ENCODE results near the gene GSTA2.
"Not testable (repeated sequence)": the region's sequence is repeated elsewhere in the genome, so short reads cannot be mapped to it uniquely, and the experiment has no call there.

The GSTA2 gene

DNA sequence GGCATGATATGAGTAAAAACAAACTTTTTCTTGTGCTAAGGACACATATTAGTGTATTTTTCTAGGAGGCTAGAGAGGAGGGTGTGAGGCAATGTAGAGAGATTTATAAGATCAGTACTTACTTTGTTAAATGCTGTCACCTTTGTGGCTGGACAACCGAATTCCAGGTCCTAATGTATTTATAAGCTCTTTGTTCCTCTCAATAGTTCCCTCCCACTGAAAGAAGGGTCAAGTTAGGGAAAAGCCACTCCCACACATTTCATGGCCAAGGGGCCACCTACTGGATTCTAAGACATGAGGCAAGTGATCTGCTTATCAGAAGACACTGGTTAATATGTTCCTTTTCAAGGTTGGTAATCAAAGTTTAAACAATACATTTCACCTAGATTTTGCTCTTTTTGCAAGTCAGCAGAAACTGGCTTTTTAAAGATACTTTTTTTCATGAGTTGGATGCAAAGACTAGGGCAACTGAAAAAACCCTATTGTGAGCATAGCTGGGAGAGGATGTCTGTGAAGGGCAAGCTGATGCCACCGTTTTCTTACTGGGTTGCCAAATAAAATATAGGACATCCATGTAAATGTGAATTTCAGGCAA lies at the start of gene GSTA2:
Gene GSTA2 (minus strand): TSS at position 154 of the 595 bp plus-strand sequence. CDS start 5,528 bp downstream, outside the sequence.
- not testable (repeated sequence) for DNase-seq

DNA sequence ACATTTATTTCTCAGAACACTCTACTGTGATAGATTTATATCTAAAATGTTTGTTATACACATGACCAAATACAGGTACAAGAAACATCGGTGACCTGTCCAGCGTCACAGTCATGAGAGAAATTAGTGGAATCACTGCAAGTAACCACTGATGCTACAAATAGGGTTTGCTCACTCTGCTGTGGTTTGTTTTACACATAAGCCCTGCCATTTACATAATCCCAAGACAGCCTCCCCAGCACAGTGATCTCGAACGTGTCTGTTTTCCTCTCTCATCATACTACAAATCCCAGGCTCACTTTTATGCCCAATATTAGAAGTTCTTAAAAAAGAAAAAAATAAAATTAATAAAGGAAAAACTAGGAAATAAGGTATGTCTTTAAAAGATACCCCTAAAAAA lies 46.5 kb upstream of the GSTA2 start:
- DNase-seq = not testable (repeated sequence)

DNA sequence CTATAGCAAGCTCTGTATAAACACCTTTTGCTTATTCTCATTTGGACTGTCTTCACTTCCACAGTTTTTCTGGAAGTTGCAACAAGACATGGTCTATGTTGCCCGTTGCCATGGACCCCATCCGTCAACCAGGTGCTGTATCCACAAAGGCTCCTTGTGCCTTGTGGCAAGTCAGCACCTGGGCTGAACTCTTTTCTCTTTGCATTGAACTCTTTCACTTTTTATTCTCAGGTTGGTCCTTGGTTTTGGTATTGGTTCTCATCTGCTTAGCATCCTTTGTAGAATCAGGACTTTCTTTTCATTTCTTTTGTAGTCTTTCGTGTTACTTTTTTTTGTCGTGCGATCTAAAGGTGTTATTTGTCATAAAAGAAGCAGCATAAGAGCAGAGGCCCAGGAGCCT lies 45.4 kb upstream of the GSTA2 start:
- DNase-seq = no peak

DNA sequence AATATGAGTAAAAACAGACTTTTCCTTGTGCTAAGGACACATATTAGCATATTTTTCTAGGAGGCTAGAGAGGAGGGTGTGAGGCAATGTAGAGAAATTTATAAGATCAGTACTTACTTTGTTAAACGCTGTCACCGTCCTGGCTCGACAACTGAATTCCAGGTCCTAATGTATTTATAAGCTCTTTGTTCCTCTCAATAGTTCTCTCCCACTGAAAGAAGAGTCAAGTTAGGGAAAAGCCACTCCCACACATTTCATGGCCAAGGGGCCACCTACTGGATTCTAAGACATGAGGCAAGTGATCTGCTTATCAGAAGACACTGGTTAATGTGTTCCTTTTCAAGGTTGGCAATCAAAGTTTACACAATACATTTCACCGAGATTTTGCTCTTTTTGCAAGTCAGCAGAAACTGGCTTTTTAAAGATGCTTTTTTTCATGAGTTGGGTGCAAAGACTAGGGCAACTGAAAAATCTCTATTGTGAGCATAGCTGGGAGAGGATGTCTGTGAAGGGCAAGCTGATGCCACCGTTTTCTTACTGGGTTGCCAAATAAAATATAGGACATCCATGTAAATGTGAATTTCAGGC lies 40.5 kb upstream of the GSTA2 start, which contains the start of gene GSTA1:
Gene GSTA1 (minus strand): TSS at position 149 of the 588 bp plus-strand sequence. CDS start 4,549 bp downstream, outside the sequence.
- DNase-seq = not testable (repeated sequence)

DNA sequence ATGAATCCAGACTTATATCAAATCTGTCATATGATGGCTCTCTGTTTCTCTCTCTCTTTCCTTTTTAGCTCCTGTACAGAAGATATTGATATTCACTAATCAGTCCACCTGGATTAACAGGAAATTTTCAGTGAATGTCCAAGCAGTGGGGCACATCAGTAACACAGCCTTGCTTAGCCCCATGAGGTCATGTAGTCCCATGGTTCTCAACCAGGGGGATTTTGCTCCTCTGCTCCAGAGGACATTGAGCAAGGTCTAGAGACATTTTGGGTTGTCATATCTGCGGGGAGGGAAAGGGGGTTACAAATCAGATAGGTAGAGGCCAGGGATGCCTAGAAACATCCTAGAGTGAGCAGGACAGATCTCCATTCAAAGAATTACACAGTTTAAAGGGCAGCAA lies 39.5 kb upstream of the GSTA2 start:
- no peak for DNase-seq

DNA sequence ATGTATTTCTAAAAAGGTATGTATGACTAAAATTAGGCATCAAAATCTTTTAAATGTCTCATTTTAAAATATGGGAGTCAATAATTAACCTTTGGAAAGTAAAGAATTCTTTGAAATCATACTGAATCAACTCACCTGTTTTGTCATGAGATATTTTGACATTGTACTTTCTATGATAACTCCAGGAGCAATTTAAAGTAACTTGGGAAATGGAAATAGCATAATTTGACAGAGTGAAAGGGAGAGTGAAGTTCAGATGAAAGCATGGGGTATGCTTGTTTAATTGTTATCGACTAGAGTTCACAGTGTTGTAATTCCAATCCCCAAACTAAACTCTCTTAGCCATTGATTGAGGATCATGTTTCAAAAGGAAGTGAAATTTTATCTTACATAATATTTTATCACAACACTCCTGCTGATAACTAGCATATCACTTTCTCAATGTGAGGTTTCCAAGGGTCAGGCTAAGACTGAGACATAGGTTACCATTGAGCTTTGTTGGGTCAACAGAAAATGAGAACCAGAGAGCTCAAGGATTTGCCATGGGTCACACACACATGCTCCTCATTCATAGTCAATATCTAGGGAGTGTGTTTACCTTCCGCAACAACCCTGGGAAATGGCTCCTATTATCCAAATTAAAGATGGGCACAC lies 38.0 kb upstream of the GSTA2 start:
- no peak for DNase-seq

DNA sequence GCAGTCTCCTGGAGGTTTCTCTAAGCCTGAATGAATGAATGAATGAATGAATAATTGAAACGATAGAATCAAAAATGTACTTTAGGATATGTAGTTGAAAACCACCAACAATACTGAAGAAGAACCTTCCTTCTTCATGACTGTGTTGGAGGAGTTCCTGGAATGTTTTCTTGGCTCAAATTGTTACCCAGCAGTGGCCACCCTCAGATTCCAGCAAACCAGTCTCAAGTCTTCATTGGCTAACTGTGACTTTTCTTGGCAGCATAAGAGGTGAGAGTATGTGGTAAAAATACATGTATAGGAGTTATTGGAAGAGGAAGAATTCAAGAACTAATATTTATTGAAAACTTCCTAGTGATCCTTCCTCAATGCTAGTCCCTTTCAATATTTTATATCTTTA lies 36.0 kb upstream of the GSTA2 start:
- not testable (repeated sequence) for DNase-seq

DNA sequence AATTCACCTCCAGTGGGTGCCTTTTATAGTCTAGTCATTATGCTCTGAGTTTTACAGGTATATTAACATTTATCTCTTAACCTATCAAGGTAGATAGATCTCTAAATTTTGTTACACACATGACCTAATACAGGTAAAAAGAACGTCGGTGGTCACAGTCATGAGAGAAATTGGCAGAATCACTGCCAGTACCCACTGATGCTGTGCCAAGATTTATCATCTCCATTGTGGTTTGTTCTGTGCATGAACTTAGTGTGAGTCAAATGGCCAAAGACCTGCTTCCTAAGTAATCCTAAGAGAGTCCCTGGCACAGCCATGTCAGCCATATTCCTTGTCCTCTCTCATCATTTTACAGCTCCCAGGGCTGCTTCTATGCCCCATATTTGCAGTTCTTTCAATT lies 31.1 kb upstream of the GSTA2 start:
- DNase-seq = not testable (repeated sequence)

DNA sequence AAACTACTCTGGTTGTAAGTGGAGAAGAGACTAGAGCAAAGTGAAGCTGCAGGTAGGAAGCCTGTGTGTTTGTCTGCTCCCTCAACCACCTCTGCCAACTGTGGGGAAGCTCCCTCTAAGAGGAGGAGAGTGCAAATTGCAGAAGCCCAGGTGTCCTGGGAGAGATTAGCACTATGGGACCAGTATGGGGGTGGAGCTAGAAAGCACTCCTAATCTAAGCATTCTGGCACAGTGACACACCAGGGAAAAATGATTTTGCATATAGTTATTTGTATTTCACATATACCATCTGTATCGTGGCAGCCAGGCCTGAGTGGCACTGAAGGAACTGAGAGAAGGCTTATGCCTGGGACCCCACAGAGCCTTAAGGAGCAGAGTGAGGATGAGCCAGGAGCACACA lies 27.6 kb upstream of the GSTA2 start:
- DNase-seq = no peak

DNA sequence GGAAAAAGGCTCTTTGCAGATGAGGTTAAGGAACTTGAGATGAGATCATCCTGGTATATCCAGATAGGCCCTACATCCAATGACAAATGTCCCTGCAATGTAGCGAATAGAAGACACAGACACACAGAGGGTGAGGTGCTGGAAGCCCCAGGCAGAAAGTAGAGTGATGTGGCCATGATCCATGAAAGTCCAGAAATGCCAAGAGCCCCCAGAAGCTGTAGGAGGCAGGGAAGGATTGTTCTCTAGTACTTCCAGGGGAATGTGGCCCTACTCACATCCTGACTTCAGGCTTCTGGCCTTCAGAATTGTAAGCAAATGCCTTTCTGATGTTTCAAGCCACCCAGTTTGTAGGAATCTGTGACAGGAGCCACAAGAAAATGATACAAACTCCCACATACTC lies 26.4 kb upstream of the GSTA2 start:
- not testable (repeated sequence) for DNase-seq

DNA sequence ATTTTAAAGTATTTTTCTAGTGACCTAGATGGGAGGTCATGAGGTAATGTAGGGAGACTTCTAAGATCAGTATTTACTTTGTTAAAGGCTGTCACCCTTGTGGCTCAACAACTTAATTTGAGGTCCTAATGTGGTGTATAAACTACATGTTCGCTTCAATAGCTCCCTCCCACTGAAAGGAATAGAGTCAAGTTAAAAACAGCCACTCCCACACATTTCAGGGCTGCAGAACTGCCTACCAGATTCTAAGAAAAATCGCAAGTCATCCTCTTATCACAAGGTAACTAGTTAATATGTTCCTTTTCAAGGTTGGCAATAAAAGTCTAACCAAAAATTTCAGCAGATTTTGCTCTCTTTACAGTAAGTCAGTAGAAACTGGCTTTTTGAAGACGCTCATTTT lies 25.2 kb upstream of the GSTA2 start:
- no peak for DNase-seq

DNA sequence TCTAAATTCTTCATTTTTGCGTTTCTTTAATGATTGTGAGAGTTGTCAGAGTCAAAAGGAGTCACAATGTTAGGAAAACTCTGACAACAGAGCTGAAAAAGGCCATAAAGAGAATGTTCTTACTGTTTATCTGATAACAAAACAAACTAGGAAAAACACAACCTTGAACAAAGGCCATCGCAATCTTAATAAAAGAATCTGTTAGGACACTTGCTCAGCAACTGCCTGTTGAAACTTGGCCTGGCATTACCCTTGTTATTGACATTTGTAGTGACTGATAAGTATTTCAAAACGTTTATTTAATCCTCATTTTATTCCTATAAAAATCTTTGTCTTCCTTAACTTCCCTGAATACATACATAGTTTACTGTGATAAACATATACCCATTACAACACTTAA lies 24.6 kb upstream of the GSTA2 start:
- no peak for DNase-seq

DNA sequence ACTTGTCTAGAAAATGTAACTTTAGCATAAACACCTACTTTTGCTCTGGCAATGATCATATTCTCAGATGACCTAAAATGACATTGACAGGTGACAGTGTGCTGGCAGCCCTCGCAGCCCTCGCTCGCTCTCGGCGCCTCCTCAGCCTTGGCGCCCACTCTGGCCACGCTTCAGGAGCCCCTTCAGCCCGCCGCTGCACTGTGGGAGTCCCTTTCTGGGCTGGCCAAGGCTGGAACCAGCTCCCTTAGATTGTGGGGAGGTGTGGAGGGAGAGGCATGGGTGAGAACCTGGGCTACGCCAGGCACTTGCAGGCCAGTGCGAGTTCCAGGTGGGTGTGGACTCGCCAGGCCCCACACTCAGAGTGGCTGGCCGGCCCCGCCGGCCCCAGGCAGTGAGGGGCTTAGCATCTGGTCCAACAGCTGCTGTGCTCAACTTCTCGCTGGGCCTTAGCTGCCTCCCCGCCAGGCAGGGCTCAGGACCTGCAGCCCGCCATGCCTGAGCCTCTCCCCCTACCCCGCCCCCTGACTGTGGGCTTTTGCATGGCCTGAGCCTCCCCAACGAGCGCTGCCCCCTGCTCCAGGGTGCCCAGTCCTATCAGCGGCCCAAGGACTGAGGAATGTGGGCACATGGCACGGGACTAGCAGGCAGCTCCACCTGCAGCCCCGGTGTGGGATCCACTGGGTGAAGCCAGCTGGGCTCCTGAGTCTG lies 23.1 kb upstream of the GSTA2 start:
- DNase-seq = no peak

DNA sequence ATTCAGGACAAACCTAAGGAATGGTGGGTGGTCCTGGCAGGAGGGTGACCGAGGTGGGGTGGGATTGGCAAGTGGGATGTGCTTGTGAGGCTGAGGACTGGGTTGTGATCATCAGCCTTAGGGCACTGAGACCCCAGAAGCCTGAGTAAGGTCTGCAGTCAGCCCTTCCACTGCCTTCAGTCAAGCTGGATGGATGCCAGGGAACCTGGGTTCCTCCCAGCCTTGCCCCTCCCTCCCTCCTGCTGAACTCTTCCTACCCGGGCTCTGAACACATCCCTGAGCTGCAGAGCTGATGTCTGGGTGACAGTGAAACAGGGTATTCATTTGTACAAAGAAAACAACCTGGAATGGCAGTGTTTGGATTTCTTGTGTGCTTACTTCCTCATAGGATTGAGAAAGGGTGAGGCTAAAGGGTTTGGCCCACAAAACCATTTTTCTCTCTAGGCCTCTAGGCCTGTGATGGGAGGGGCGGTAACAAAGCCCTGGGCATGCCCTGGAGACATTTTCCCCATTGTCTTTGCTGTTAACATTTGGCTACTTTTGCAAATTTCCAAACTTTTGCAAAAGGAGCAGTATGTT lies 19.5 kb upstream of the GSTA2 start:
- not testable (repeated sequence) for DNase-seq

DNA sequence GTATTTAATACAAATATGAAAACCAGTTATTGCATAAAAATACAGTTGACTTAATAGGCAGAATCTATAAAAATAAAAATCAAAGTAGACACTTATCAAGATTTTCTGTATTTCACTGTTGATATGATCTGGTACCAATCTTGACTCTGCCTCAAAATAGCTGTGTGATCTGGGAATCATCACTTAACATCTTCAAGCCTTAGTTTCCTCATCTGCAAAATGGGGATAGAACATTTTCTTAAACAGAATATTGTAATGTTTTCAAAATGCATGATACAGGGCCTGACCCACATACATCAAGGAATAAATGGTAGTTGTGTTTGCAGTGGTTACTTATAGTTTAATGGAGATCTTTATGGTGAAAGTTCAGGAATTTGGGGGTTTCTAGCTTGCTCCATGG lies 18.9 kb upstream of the GSTA2 start:
- DNase-seq = not testable (repeated sequence)

DNA sequence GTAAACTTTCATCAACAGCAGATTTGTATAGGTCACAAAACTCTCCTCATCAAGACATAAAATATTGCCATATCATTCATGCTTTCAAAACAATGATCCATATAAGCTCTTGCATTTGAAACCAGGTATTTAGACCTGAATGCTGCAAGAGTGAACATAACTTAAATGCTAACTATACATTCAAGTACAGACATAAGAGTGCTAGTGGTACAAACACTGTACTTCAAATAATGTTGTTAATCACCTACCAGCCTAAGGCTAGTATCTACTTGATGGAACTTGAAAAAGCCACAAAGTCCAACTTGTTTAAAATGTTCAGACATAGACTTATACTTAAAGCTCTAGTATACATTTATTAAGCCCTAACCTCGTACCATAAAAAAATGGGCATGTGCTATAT lies 16.0 kb upstream of the GSTA2 start:
- DNase-seq = no peak

DNA sequence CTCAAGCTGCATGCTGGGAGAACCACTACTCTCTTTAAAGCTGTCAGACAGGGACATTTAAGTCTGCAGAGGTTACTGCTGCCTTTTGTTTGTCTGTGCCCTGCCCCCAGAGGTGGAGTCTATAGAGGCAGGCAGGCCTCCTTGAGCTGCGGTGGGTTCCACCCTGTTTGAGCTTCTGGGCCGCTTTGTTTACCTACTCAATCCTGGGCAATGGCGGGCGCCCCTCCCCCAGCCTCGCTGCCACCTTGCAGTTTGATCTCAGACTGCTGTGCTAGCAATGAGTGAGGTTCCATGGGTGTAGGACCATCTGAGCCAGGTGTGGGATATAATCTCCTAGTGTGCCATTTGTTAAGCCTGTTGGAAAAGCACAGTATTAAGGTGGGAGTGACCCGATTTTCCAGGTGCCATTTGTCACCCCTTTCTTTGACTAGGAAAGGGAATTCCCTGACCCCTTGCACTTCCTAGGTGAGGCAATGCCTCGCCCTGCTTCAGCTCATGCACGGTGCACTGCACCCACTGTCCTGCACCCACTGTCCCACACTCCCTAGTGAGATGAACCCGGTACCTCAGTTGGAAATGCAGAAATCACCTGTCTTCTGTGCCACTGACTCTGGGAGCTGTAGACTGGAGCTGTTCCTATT lies 13.6 kb upstream of the GSTA2 start:
- not testable (repeated sequence) for DNase-seq

DNA sequence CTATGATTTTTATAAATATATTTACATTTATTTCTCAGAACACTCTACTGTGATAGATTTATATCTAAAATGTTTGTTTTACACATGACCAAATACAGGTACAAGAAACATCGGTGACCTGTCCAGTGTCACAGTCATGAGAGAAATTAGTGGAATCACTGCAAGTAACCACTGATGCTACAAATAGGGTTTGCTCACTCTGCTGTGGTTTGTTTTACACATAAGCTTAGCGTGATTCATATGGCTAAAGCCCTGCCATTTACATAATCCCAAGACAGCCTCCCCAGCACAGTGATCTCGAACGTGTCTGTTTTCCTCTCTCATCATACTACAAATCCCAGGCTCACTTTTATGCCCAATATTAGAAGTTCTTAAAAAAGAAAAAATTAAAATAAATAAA lies 6.1 kb upstream of the GSTA2 start:
- DNase-seq = not testable (repeated sequence)

DNA sequence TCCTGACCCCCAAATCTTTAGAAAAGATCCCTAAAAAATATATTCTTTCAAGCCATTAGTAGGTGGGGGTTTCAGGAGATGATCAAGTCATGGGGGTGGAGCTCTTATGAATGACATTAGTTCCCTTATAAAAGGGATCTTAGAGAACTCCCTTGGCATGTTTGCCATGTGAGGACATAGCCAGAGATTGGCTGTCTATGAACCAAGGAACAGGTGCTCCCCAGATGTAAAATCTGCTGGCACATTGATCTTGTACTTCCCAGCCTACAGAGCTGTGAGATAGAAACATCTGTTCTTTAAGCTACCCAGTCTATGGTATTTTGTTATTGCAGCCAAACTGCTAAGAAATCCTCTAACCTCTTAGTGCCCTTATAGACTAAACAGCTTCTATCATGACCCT lies 4.4 kb upstream of the GSTA2 start:
- DNase-seq = not testable (repeated sequence)

DNA sequence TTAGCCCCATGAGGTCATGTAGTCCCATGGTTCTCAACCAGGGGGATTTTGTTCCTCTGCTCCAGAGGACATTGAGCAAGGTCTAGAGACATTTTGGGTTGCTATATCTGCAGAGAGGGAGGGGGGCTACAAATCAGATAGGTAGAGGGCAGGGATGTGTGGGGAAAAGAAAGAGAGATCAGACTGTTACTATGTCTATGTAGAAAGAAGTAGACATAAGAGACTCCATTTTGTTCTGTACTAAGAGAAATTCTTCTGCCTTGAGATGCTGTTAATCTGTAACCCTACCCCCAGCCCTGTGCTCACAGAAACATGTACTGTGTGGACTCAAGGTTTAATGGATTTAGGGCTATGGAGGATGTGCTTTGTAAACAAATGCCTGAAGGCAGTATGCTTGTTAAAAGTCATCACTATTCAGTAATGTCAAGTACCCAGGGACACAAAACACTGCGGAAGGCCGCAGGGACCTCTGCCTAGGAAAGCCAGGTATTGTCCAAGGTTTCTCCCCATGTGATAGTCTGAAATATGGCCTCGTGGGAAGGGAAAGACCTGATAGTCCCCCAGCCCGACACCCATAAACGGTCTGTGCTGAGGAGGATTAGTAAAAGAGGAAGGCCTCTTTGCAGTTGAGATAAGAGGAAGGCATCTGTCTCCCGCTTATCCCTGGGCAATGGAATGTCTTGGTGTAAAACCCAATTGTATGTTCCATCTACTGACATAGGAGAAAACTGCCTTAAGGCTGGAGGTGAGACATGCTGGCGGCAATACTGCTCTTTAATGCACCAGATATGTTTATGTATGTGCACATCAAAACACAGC lies 1.4 kb downstream of the GSTA2 start:
- not testable (repeated sequence) for DNase-seq

DNA sequence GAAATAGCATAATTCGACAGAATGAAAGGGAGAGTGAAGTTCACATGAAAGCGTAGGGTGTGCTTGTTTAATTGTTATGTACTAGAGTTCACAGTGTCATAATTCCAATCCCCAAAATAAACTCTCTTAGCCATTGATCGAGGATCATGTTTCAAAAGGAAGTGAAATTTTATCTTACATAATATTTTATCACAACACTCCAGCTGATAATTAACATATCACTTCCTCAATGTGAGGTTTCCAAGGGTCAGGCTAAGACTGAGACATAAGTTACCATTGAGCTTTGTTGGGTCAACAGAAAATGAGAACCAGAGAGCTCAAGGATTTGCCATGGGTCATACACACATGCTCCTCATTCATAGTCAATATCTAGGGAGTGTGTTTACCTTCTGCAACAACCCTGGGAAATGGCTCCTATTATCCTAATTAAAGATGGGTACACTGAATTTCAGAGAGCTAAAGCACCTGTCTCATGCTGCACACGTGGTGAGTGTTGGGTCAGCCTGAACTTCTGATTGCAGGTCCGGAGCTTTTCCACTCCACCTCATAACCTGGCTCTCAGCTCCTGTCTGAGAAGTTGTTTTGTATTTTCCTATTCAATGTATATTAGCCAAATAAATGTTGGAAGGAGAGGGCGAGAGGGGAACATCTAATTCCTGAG lies 3.0 kb downstream of the GSTA2 start:
- DNase-seq = no peak

Measured in activated naive CD4-positive, alpha-beta T cell treated with Interleukin-2 at 50 U/mL for 16 hours (primary cell).